Measurements from ENCODE around the gene TOX2.

Gene TOX2

GRCh38 chr20:43915211-43916072, 790 bp downstream of the TOX2 start:
- DNase-seq (ENCODE audit: low read depth) = peak; percentile 25

GRCh38 chr20:43916073-43916880, 1.6 kb downstream of the TOX2 start:
- DNase-seq (ENCODE audit: low read depth) = no peak

DNA sequence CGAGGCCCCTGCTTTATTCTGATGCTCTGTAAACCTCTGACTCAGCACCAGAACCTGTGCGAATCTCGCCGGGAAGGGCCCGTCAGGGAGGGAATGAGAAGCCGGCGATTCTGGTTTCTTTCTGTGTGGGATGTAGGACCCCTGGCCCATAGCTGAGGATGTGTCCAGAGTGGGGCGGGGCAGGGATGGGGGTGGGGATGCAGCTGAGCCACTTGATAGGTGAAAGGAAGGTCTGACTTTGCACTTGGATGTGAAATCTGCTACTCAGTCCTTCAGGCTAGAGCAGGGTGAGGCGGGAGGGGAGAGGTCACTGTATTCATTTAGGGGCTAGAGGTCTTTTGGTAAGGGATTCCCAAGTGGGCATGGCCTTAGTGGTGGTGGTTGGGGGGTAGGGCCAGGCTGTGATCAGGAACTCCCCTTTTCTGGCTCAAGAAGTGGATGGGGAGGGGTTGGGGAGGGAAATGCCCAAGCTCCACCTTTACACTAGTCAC, 2.3 kb downstream of the TOX2 start:
- DNase-seq (ENCODE audit: low read depth) = no peak

GRCh38 chr20:43917380-43917779, 2.7 kb downstream of the TOX2 start:
- no peak for DNase-seq (ENCODE audit: low read depth)

DNA sequence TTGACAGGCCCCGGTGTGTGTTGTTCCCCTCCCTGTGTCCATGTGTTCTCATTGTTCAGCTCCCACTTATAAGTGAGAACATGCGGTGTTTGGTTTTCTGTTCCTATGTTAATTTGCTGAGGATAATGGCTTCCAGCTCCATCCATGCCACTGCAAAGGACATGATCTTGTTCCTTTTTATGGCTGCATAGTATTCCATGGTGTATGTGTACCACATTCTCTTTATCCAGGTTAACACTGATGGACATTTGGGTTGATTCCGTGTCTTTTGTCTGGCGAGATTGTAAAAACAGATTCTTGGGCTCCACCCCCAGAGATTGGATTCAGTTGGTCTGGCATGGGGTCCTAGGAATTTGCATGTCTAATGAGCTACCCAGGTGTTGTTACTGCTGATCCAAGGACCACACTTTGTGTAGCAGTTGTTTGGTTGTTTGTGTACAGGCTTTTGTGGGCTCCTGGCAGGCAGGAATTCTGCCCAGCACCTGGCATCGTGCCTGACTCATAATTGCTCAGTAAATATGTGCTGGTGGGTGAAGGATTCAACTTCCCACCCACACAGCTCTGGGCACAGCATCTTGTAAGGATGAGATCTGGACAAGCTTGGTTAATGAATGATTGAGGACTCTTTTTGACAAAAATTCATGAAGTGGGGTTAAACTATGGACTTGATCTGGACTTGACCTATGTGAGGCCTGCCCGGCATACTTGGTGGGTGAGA, 5.2 kb downstream of the TOX2 start:
- DNase-seq (ENCODE audit: low read depth) = no peak

GRCh38 chr20:43920797-43921196, 6.1 kb downstream of the TOX2 start:
- DNase-seq (ENCODE audit: low read depth) = no peak

- no peak for DNase-seq (ENCODE audit: low read depth)
Measured at GRCh38 chr20:43921227-43921780, 6.7 kb downstream of the TOX2 start.

GRCh38 chr20:43922614-43923013, 8.0 kb downstream of the TOX2 start:
- no peak for DNase-seq (ENCODE audit: low read depth)

DNA sequence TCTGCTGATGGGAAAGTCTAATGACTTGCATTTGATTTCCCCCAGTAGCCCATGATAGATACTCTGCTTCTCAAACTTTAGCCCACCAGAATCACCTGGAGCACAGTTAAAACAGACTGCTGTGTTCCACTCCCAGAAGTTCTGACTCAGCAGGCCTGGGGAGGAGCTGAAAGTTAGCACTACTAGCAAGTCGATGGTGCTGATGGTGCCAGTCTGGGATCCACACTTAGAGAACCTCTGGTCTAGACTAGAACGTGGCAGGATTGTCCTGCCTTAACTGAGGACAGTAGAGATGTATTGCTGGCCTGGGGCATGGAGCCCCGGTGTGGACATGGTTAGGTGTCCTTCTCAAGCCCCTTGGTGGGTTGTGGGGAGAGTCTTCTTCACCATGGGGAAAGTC, 8.7 kb downstream of the TOX2 start:
- no peak for DNase-seq (ENCODE audit: low read depth)

- DNase-seq (ENCODE audit: low read depth) = no peak
Measured at GRCh38 chr20:43923917-43924316, 9.3 kb downstream of the TOX2 start.

DNA sequence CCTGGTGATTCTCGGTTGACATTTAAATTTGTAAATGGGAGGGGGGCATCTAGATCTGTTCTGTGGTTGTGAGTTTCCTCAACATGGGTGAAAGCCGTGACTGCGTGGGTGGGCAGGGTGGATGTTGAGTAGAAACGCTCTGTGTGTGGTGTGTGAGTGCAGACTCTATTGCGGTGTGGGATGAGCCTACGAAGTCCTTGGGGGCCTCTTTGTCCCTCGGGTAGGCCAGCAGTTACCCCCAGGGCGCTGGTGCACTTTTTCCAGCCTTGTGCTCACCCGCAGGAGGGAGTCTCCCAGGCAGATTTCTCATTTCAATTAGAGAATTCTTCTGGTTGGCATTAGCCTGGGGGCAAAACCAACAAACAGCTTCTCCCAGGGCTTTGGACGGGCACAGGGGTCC, 10.6 kb downstream of the TOX2 start:
- DNase-seq (ENCODE audit: low read depth) = peak; percentile 41

DNA sequence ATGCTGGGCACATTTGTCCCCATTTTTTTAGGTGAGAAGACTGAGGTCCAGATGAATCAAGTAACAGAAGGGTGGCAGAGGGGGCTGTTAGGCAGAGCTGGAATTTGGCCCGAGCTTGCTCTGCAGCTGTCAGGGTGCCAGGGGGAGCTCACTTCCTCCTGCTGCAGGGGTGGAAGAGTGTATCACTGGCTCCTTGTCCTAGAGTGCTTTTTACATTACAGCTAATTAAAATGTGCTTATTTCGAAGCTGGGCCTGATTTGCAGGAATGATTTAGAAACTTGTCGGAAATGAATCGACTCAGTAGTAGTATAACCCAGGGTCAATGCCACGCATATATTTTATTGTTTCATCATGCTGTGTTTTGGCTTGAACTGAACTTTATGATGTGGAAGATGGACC, 11.1 kb downstream of the TOX2 start:
- DNase-seq (ENCODE audit: low read depth) = no peak

DNA sequence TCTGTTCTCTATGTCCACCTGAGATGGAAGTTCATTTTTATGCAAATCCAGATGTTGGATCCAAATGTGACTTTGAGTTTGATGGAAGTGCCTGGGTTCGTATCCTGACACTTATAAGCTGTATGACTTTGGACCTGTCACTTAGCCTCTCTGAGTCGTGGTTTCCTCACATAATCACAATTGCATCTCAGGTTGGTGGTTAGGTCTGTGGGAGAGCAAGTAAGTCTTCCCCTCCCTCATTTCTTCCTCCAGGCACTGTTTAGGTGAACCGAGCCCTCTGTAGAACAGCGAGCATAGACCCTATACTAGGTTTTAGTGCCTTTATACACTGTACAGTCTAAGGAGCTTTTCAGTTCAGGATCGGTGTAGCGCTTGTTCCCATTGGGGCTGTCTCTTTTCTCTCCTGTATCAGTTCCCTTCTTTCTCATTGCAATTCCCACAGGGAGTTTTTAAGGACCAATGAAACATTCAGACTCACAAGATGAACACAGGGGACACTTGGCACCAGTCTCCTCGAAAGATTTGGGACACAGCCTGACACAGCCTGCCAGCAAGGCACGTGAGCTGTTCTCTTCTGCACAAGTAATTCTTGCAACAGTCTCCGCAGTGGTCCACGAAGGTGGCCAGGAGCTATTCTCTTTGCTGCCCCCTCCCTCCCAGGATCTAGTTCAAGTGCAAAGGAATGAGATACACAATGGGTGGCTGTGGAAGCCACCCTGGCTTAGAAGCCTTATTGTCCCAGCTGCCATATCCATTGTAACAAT, 11.8 kb downstream of the TOX2 start:
- DNase-seq (ENCODE audit: low read depth) = no peak

- no peak for DNase-seq (ENCODE audit: low read depth)
Measured at GRCh38 chr20:43931976-43932375, 17.3 kb downstream of the TOX2 start.

DNA sequence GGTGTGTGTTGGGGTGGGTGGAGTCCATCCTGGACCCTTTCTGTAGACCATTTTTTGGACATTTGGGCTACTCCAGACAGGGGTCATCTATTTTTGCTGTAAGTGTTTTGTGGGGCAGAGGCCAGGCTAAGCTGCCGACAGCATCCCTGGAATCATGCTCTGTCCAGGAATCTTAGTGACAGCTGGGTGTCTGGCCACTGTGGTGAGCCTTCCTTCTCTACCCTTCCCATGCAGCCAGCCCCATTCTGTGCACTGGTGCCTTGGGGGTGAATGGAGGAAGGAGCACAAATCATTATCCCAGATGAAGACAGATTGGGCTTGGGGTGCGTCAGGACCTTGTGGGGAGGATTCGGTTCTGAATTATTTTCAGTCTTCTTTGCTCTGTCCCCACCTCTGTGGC, 20.2 kb downstream of the TOX2 start:
- no peak for DNase-seq (ENCODE audit: low read depth)

- no peak for DNase-seq (ENCODE audit: low read depth)
Measured at GRCh38 chr20:43936104-43936770, 21.6 kb downstream of the TOX2 start.

DNA sequence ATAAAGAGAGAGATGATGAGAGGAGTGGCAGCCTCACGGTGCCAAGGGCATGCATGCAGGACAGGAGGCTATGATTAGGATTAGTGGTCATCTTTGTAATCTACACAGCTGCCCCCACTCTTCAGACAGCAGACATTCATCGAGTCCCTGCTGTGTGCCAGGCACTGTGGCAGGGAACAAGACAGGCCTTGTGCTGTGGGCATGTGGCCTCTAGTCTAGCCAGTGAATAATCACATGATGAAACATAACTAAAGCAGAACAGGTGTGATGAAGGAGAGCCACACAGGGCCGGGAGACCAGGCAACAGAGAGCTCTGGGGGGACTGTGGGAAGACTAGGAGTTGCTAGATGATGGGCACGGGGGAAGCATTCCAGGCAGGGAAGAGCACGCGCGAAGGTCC, 22.2 kb downstream of the TOX2 start:
- no peak for DNase-seq (ENCODE audit: low read depth)

GRCh38 chr20:43937591-43937990, 22.9 kb downstream of the TOX2 start:
- DNase-seq (ENCODE audit: low read depth) = no peak

GRCh38 chr20:43938017-43938655, 23.5 kb downstream of the TOX2 start:
- DNase-seq (ENCODE audit: low read depth) = no peak
